ENCODE data around the gene GEMIN8.

DNA sequence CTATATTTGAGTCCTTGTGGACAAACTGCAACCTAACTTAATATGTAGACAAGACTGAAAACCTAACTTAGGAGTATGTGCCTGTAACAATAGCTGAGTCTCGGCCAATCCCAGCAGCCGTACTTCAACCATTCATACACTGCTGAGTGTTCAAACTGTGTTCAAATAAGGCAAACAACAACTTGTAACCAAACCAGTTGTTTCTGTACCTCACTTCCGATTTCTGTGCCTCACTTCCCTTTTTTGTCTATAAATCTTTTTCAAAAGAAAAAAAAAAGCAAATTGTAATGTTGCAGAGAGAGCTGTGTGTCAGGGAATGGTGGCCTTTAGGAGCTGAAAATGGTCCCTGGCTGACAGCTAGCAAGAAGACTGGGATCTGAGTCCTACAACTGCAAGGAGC lies 46.0 kb downstream of the GEMIN8 start:
- TF ChIP-seq EZH2 (IDR thresholded peaks at IDR 0.05; ENCODE audit: borderline replicate concordance, insufficient read depth, low read depth, low read length, poor library complexity, severe bottlenecking), result no peak
- TF ChIP-seq, protein P1, sequence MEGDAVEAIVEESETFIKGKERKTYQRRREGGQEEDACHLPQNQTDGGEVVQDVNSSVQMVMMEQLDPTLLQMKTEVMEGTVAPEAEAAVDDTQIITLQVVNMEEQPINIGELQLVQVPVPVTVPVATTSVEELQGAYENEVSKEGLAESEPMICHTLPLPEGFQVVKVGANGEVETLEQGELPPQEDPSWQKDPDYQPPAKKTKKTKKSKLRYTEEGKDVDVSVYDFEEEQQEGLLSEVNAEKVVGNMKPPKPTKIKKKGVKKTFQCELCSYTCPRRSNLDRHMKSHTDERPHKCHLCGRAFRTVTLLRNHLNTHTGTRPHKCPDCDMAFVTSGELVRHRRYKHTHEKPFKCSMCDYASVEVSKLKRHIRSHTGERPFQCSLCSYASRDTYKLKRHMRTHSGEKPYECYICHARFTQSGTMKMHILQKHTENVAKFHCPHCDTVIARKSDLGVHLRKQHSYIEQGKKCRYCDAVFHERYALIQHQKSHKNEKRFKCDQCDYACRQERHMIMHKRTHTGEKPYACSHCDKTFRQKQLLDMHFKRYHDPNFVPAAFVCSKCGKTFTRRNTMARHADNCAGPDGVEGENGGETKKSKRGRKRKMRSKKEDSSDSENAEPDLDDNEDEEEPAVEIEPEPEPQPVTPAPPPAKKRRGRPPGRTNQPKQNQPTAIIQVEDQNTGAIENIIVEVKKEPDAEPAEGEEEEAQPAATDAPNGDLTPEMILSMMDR (IDR thresholded peaks at IDR 0.05), result no peak
